Activated T-helper 1 cell treated with anti-CD3 and anti-CD28 coated beads, Interleukin-12 subunit alpha, Interleukin-12 subunit beta, Interleukin-2, Interleukin-4 antibody, amounts not matched to agents 30 ng/mL and 10 ng/mL and 1 ng/mL, durations not matched to agents 14 hours and 24 hours and 36 hours (primary cell): ENCODE measurements around the gene APOBEC3A. TPM values are rescaled to one million over a fixed set of nuclear protein-coding genes. Genes with fewer than 3 reads are reported as not detected.

Experiments
- DNase-seq: peaks from one replicate; pipeline ENCODE4 v3.0.0; 2021; ENCODE audit warnings: low spot score
- H3K27ac Mint-ChIP-seq: one replicate; pipeline ENCODE4 v1.8.0; 2021; ENCODE audit warnings: mild to moderate bottlenecking, mixed read lengths
- H3K27me3 Mint-ChIP-seq: one replicate; pipeline ENCODE4 v1.8.0; 2022; ENCODE audit warnings: mild to moderate bottlenecking, moderate library complexity, mixed read lengths; ENCODE audit not compliant: insufficient read depth
- H3K36me3 Mint-ChIP-seq: one replicate; pipeline ENCODE4 v1.8.0; 2021; ENCODE audit warnings: low read depth, mixed read lengths
- H3K4me1 Mint-ChIP-seq: one replicate; pipeline ENCODE4 v1.8.0; 2021; ENCODE audit warnings: low read depth, mixed read lengths
- H3K4me3 Mint-ChIP-seq: one replicate; pipeline ENCODE4 v1.8.0; 2021; ENCODE audit warnings: mild to moderate bottlenecking, moderate library complexity, mixed read lengths
- H3K9me3 Mint-ChIP-seq: one replicate; pipeline ENCODE4 v1.8.0; 2021; ENCODE audit warnings: mixed read lengths
- intact Hi-C: fragments of 100-400 bp; cut with micrococcal nuclease; formaldehyde crosslinking; loops from one replicate; pipeline ENCODE4 v1.15.1; 2024
- total RNA-seq: library from RNA; stranded (reverse); gene quantifications from 2 replicates; pipeline ENCODE4 v1.2.3, GENCODE V29; 2022

The APOBEC3A gene
- not detected in 2 replicates for total RNA-seq

- H3K27ac Mint-ChIP-seq: no peak within 1 kb of the TSS
- no peak for DNase-seq
- peaks cover 6% of the 10 kb centered on the region for H3K27me3 Mint-ChIP-seq
- no peaks in the 10 kb centered on the region for H3K36me3 Mint-ChIP-seq
- intact Hi-C loops: no loop called here
- peaks cover 63% of the 10 kb centered on the region for H3K4me1 Mint-ChIP-seq
- no peak within 1 kb of the TSS for H3K4me3 Mint-ChIP-seq
- no peaks in the 10 kb centered on the region for H3K9me3 Mint-ChIP-seq
These were observed at the start of gene APOBEC3A for GRCh38 chr22:38957046-38957770. TSS of gene APOBEC3A (plus strand) at chr22:38957609. CDS start at chr22:38957692, 83 bp downstream.

DNA sequence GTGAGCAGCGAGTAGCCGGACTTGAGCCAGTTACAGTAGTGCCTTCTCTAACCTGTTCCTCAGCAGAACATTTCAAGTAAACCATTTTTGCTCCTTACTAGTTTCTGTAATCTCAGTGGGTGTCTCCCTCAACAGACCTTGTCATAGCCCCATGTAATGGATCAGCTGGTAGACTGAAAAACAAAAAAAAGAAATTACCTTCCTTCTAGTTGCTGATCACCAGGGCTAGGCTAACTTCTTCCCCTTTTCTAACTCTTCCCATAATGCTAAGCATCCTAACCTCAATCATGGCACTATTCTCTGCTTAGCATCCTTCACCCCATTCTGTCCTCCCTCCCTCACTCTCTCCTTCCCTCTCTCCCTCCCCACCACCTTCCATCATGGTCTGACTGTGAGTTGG is 49.6 kb upstream of the APOBEC3A start:
- Mint-ChIP-seq H3K9me3 (peaks cover 8% of the 10 kb centered on the region), H3K27me3 (peaks cover 33% of the 10 kb centered on the region), H3K4me3 (no peak overlapping the region), H3K36me3 (no peaks in the 10 kb centered on the region), H3K27ac (no peak overlapping the region), H3K4me1 (no peaks in the 10 kb centered on the region)
- DNase-seq: no peak
- intact Hi-C loops: no loop called here

GRCh38 chr22:38911434-38911833 is 46.0 kb upstream of the APOBEC3A start:
- no peaks in the 10 kb centered on the region for H3K9me3 Mint-ChIP-seq
- DNase-seq: no peak
- H3K27ac Mint-ChIP-seq: no peak overlapping the region
- no peak overlapping the region for H3K4me3 Mint-ChIP-seq
- H3K27me3 Mint-ChIP-seq: peaks cover 44% of the 10 kb centered on the region
- intact Hi-C loops: no loop called here
- no peaks in the 10 kb centered on the region for H3K4me1 Mint-ChIP-seq
- H3K36me3 Mint-ChIP-seq: no peaks in the 10 kb centered on the region

DNA sequence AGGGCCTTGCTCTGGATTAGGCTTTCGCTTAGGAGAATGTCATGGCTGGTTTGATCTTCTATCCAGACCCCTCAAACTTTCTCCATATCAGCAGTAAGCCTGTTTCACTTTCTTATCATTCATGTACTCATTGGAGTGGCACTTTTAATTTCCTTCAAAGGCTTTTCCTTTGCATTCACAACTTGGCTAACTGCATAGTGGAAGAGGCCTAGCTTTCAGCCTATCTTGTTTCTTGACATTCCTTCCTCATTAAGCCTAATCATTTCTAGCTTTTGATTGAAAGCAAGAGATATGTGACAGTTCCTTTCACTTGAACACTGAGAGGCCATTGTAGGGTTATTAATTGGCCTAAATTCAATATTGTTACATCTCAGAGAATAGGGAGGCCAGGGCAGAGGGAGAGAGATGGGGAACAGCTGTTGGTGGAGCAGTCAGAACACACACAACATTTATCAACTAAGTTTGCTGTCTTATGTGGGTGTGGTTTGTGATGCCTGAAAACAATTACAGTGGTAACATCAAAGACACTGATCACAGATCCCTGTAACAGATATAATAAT is 37.7 kb upstream of the APOBEC3A start:
- H3K27ac Mint-ChIP-seq: no peak overlapping the region
- intact Hi-C loops: no loop called here
- H3K4me3 Mint-ChIP-seq: no peak overlapping the region
- peaks cover 24% of the 10 kb centered on the region for H3K27me3 Mint-ChIP-seq
- no peaks in the 10 kb centered on the region for H3K9me3 Mint-ChIP-seq
- H3K4me1 Mint-ChIP-seq: no peaks in the 10 kb centered on the region
- H3K36me3 Mint-ChIP-seq: no peaks in the 10 kb centered on the region
- no peak for DNase-seq

- Mint-ChIP-seq H3K4me3 (no peak overlapping the region), H3K4me1 (no peaks in the 10 kb centered on the region), H3K27ac (no peak overlapping the region), H3K9me3 (no peaks in the 10 kb centered on the region), H3K27me3 (peaks cover 23% of the 10 kb centered on the region), H3K36me3 (no peaks in the 10 kb centered on the region)
- no peak for DNase-seq
- intact Hi-C loops: no loop called here
These were observed 36.3 kb upstream of the APOBEC3A start for GRCh38 chr22:38921120-38921519.

- Mint-ChIP-seq H3K4me1 (no peaks in the 10 kb centered on the region), H3K27ac (no peak overlapping the region), H3K27me3 (peaks cover 21% of the 10 kb centered on the region), H3K4me3 (no peak overlapping the region), H3K9me3 (no peaks in the 10 kb centered on the region), H3K36me3 (no peaks in the 10 kb centered on the region)
- intact Hi-C loops: no loop called here
- no peak for DNase-seq
These were observed 35.6 kb upstream of the APOBEC3A start for GRCh38 chr22:38921806-38922205.

GRCh38 chr22:38923463-38924346 is 33.7 kb upstream of the APOBEC3A start:
- no peak overlapping the region for H3K4me3 Mint-ChIP-seq
- H3K9me3 Mint-ChIP-seq: no peaks in the 10 kb centered on the region
- H3K27me3 Mint-ChIP-seq: peaks cover 35% of the 10 kb centered on the region
- no peaks in the 10 kb centered on the region for H3K36me3 Mint-ChIP-seq
- H3K27ac Mint-ChIP-seq: no peak overlapping the region
- peaks cover 5% of the 10 kb centered on the region for H3K4me1 Mint-ChIP-seq
- intact Hi-C loops: no loop called here
- DNase-seq: no peak

DNA sequence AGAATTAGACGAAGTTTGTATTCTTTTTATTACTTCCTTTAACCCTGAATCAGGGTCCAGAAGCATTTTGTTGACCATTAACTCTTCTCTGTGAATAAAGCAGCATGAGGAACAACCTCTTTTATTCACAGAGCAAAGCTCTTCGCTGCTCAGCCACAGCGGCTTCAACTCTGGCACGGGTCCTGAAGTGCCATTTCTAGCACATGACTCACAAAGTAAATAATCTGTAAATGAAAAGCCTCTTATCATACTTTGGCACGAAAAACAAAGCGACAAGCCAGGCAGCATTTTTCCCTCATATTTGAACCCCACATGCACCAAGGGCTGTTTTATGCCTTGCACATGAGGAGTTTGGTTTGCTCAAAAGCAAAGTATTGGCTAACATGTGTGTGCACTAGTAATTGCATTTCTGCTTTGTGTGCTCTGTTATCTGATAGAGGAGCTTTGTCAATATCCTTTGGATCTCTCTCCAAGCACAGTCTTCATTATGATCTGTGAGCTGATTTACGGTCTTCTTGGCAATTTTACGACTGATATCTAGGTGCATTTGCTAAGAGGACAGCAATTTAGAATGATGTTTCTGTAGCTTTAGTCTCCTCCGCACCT is 33.0 kb upstream of the APOBEC3A start:
- H3K4me1 Mint-ChIP-seq: peaks cover 5% of the 10 kb centered on the region
- peaks cover 35% of the 10 kb centered on the region for H3K27me3 Mint-ChIP-seq
- H3K4me3 Mint-ChIP-seq: no peak overlapping the region
- H3K27ac Mint-ChIP-seq: no peak overlapping the region
- no peak for DNase-seq
- H3K36me3 Mint-ChIP-seq: no peaks in the 10 kb centered on the region
- no peaks in the 10 kb centered on the region for H3K9me3 Mint-ChIP-seq
- intact Hi-C loops: no loop called here

DNA sequence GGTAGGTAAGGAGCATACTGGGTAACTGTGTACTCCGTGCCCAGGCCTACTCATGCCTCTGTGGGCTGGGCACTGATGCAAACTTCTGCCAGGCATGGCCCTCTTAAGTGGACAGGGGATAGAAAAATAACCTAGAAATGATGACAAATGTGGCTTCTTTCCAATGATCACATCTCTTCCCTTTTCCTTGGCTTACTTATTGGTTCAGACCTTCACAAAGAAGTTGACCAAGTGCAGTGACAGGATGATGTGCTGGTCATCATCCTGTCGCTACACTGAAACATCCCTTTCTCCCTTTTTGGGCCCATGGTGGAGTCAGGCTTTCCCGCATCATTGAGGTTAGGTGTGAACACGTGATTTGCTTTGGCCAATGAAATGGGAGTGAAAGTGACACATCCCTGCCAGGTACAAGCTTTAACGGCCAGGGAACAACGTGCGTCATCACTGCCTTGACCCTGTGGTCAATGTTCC is 31.8 kb upstream of the APOBEC3A start:
- DNase-seq: no peak
- Mint-ChIP-seq H3K4me3 (no peak overlapping the region), H3K9me3 (no peaks in the 10 kb centered on the region), H3K4me1 (peaks cover 5% of the 10 kb centered on the region), H3K27me3 (peaks cover 31% of the 10 kb centered on the region), H3K27ac (no peak overlapping the region), H3K36me3 (no peaks in the 10 kb centered on the region)
- intact Hi-C loops: no loop called here

DNA sequence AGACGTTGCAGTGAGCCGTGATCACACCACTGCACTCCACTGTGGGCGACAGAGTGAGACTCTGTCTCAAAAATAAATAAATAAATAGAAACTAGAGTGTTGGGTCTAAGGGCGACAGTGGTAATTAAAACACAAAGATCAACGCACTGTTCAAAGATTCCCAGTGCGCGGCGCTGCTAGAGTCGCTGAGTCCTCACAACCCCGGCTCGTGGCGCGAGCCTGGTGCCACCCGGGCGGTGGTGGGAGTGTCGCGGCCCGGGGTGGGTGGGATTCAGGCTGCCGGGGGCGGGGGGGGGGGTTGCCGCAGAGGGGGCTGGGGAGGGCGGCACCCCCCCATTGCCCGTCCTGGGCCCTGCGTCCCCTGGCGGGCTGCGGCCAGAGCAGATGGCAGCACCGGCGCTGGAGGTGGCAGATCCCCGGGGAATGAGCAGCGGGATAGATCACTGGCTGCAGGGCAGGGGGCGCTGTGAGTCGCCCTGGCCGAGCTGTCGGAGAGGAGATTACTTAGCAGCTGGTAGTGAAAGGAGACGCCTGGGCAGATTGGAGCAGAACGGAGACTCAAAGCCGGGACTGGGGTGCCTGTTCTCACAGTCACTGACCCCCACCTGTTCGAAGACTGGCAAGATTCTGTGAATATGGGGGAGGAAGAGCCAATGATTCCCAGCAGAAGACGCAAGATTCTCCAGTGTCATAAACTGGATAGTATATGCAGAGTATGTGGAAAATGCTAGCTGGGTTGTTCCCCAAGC is 30.2 kb upstream of the APOBEC3A start:
- Mint-ChIP-seq H3K4me3 (peak overlapping the region; percentile 46), H3K36me3 (no peaks in the 10 kb centered on the region), H3K27me3 (peaks cover 31% of the 10 kb centered on the region), H3K27ac (no peak overlapping the region), H3K4me1 (peaks cover 5% of the 10 kb centered on the region), H3K9me3 (no peaks in the 10 kb centered on the region)
- intact Hi-C loops: loop anchor here (1.0 kb wide), 2 partner anchors 76 to 80 kb away; no protein-coding TSS in a partner anchor
- peak; percentile 35 for DNase-seq

GRCh38 chr22:38930512-38930911 is 26.9 kb upstream of the APOBEC3A start:
- Mint-ChIP-seq H3K27ac (no peak overlapping the region), H3K9me3 (no peaks in the 10 kb centered on the region), H3K27me3 (peaks cover 34% of the 10 kb centered on the region), H3K36me3 (no peaks in the 10 kb centered on the region), H3K4me1 (peaks cover 5% of the 10 kb centered on the region), H3K4me3 (no peak overlapping the region)
- no peak for DNase-seq
- intact Hi-C loops: no loop called here

- DNase-seq: no peak
- H3K9me3 Mint-ChIP-seq: no peaks in the 10 kb centered on the region
- H3K27ac Mint-ChIP-seq: no peak overlapping the region
- H3K4me3 Mint-ChIP-seq: no peak overlapping the region
- peaks cover 38% of the 10 kb centered on the region for H3K27me3 Mint-ChIP-seq
- no peaks in the 10 kb centered on the region for H3K36me3 Mint-ChIP-seq
- intact Hi-C loops: no loop called here
- H3K4me1 Mint-ChIP-seq: peaks cover 11% of the 10 kb centered on the region
These were observed 22.4 kb upstream of the APOBEC3A start for GRCh38 chr22:38935023-38935422.
